K562 (cell line): ENCODE results near the gene RIIAD1. TPM values are rescaled to one million over a fixed set of nuclear protein-coding genes. Genes with fewer than 3 reads are reported as not detected.

Experiments
- BHLHE40 ChIP-seq: IDR thresholded peaks from 2 replicates; pipeline ENCODE4 v1.6.1; 2011; ENCODE audit warnings: low read length, improper control_type of control experiment
- BMI1 ChIP-seq: fragments of 150-350 bp; IDR thresholded peaks from 2 replicates; pipeline ENCODE4 v1.6.1; 2014; ENCODE audit warnings: low read length
- FOSL1 ChIP-seq: fragments of 200-800 bp; sonication (Bioruptor generic); conservative IDR thresholded peaks from 2 replicates; pipeline ENCODE4 v1.6.1; 2016; ENCODE audit warnings: missing genetic modification characterization, missing compliant biosample characterization
- FUS ChIP-seq: fragments of 200-400 bp; formaldehyde crosslinking; optimal IDR thresholded peaks from 2 replicates; pipeline ENCODE3; 2017; ENCODE audit warnings: low read depth, low read length
- HDAC2 ChIP-seq: fragments of 450-650 bp; IDR thresholded peaks from 2 replicates; pipeline ENCODE4 v1.6.1; 2016; ENCODE audit warnings: mild to moderate bottlenecking
- KDM1A ChIP-seq, 2 experiments: fragments of 450-650 bp; IDR thresholded peaks; 2 replicates each; pipeline ENCODE4 v1.6.1; 2016; ENCODE audit warnings: mild to moderate bottlenecking in 2 of 2
- MEF2D ChIP-seq: conservative IDR thresholded peaks from 2 replicates; pipeline ENCODE4 v1.6.1; 2016; ENCODE audit warnings: low read depth, missing genetic modification characterization, missing compliant biosample characterization
- MXI1 ChIP-seq: IDR thresholded peaks from 2 replicates; pipeline ENCODE4 v1.6.1; 2011; ENCODE audit warnings: low read depth, mild to moderate bottlenecking, improper control_type of control experiment, low read length
- NRF1 ChIP-seq, 2 experiments: fragments of 450-650 bp; IDR thresholded peaks in 1 of 2; conservative IDR thresholded peaks in 1 of 2; 2 replicates each; pipeline ENCODE4 v1.6.1; 2014; ENCODE audit warnings: mild to moderate bottlenecking in 2 of 2
- PML ChIP-seq: IDR thresholded peaks from 2 replicates; pipeline ENCODE4 v1.6.1; 2012; ENCODE audit warnings: low read length, inconsistent platforms
- POLR3A ChIP-seq: IDR thresholded peaks from 2 replicates; pipeline ENCODE4 v1.6.1; 2011; ENCODE audit warnings: borderline replicate concordance, mild to moderate bottlenecking, moderate library complexity; ENCODE audit not compliant: insufficient read length, insufficient read depth; ENCODE audit errors: extremely low read depth
- RBM17 ChIP-seq: fragments of 200-400 bp; formaldehyde crosslinking; IDR thresholded peaks from 2 replicates; pipeline ENCODE4 v1.6.1; 2017; ENCODE audit warnings: low read depth, mild to moderate bottlenecking, low read length, borderline replicate concordance
- SPI1 ChIP-seq: IDR thresholded peaks from 2 replicates; pipeline ENCODE4 v1.6.1; 2011; ENCODE audit warnings: low read depth, low read length, control low read depth, borderline replicate concordance
- ZNF780A ChIP-seq: fragments of 250-450 bp; sonication (Bioruptor Pico); IDR thresholded peaks from 2 replicates; pipeline ENCODE4 v1.5.0; 2021; ENCODE audit warnings: mild to moderate bottlenecking
- polyA plus RNA-seq, 8 experiments: library from polyadenylated mRNA; depleted of rRNA in 4 of 8; stranded (reverse) in 5 of 8; unstranded in 3 of 8; fragments of >200 nt; fragmentation: Nextera tagmentation in 2 of 8; fragmentation: Illumina TruSeq in 1 of 8; extraction: Ambion mirVana in 2 of 8; extraction: Trizol in 1 of 8; gene quantifications; 2 replicates each; pipeline versions ENCODE4 v1.2.1 to v1.2.3, GENCODE V29; 2011 to 2014; ENCODE audit warnings: inconsistent platforms in 1 of 8, missing spikeins in 1 of 8
- total RNA-seq, 7 experiments: library from RNA; depleted of rRNA in 6 of 7; stranded (reverse); fragments of >200 nt in 6 of 7; fragmentation: Illumina TruSeq in 2 of 7; extraction: Trizol in 2 of 7; gene quantifications; 2 replicates each; pipeline versions ENCODE4 v1.2.1 to v1.2.3, GENCODE V29; 2011 to 2021; ENCODE audit warnings: low replicate concordance in 1 of 7
- TF ChIP-seq, protein P1 (sequence below): fragments of 450-650 bp; IDR thresholded peaks from 2 replicates; pipeline ENCODE4 v1.6.1; 2018; ENCODE audit warnings: mild to moderate bottlenecking, low read depth; ENCODE audit not compliant: partially characterized antibody
- TF ChIP-seq, protein P2 (sequence below): sonication (generic); formaldehyde crosslinking; IDR thresholded peaks from 2 replicates; pipeline ENCODE4 v1.8.0; 2023; ENCODE audit warnings: mild to moderate bottlenecking, missing genetic modification reagents
- TF ChIP-seq, protein P3 (sequence below): sonication (generic); formaldehyde crosslinking; IDR thresholded peaks from 2 replicates; pipeline ENCODE4 v1.8.0; 2022; ENCODE audit warnings: mild to moderate bottlenecking, missing genetic modification reagents
- TF ChIP-seq, protein P4 (sequence below): fragments of 250-450 bp; sonication (Bioruptor Pico); IDR thresholded peaks from 2 replicates; pipeline ENCODE4 v1.8.0; 2022; ENCODE audit warnings: inconsistent platforms, mild to moderate bottlenecking, moderate library complexity, borderline replicate concordance
- TF ChIP-seq, protein P5 (sequence below), 2 experiments: fragments of 450-650 bp; IDR thresholded peaks; 2 replicates each; pipeline ENCODE4 v1.6.1; 2016

Gene RIIAD1
- total and polyA plus RNA-seq, 9 of the 15 experiments (the other 6 are each of a cell fraction or from before 2014, with no cell fraction given) = not detected

DNA sequence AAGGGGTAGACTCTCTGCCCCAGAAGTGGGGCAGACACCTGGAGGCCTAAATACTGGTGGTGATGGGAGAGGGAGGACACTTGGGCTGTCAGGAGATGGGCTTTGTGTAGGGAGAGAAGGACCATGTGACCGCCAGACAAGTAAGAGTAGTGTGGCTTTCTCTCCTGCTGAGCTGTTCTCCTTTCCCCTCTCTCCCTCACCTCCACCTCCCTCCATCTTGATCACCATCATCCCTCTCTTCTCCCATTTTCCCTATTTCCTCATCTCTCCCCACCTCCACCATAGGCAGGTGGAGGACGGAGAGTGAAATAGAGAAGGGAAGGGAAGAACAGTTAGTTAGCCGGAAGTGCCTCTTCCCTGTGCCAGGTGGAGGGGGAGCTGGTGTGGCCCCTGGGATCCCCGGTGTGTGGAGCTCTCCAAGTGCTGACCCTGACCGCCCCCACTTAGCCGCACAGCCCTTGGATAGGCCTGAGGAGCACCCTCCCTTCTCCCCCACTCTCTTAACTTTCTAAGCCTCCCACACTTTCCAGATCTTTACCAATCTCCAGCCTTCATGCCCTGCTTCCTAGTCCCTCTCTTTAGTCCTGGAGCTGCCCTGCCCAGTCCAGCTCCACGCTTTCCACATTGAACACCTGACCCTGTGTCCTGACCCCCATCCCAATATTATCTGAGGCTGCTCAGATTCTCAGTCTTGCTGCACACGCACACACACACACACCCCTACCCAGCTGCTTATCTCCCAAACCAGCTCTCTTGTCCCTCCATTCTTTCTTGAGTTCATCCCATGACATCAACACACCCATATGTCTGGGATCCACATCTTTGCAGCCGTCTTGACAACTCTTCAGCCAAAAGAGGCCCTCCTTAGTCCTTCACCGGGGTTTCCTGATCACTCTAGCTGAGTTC lies 6.2 kb upstream of the RIIAD1 start (continued):
- TF ChIP-seq HDAC2 (peak; percentile 90), ZNF780A (CRISPR knock-in tag) (no peak), MXI1 (no peak), FOSL1 (tag) (no peak), SPI1 (no peak), NRF1 (conservative IDR thresholded peaks at IDR 0.05 in 1 of 2, IDR thresholded peaks at IDR 0.05 in 1 of 2) (peak; percentile 36 to 49; a peak in 3 of 4 replicates), RBM17 (no peak), BMI1 (no peak), PML (peak; percentile 47; the same call in 1 of the 2 replicates), BHLHE40 (peak; percentile 67), FUS (no peak), MEF2D (tag) (no peak), POLR3A (no peak), KDM1A (IDR thresholded peaks at IDR 0.05) (peak; percentile 94 to 97)
- TF ChIP-seq, protein P1, sequence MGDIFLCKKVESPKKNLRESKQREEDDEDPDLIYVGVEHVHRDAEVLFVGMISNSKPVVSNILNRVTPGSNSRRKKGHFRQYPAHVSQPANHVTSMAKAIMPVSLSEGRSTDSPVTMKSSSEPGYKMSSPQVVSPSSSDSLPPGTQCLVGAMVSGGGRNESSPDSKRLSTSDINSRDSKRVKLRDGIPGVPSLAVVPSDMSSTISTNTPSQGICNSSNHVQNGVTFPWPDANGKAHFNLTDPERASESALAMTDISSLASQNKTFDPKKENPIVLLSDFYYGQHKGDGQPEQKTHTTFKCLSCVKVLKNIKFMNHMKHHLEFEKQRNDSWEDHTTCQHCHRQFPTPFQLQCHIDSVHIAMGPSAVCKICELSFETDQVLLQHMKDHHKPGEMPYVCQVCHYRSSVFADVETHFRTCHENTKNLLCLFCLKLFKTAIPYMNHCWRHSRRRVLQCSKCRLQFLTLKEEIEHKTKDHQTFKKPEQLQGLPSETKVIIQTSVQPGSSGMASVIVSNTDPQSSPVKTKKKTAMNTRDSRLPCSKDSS = no peak
- TF ChIP-seq, protein P2, sequence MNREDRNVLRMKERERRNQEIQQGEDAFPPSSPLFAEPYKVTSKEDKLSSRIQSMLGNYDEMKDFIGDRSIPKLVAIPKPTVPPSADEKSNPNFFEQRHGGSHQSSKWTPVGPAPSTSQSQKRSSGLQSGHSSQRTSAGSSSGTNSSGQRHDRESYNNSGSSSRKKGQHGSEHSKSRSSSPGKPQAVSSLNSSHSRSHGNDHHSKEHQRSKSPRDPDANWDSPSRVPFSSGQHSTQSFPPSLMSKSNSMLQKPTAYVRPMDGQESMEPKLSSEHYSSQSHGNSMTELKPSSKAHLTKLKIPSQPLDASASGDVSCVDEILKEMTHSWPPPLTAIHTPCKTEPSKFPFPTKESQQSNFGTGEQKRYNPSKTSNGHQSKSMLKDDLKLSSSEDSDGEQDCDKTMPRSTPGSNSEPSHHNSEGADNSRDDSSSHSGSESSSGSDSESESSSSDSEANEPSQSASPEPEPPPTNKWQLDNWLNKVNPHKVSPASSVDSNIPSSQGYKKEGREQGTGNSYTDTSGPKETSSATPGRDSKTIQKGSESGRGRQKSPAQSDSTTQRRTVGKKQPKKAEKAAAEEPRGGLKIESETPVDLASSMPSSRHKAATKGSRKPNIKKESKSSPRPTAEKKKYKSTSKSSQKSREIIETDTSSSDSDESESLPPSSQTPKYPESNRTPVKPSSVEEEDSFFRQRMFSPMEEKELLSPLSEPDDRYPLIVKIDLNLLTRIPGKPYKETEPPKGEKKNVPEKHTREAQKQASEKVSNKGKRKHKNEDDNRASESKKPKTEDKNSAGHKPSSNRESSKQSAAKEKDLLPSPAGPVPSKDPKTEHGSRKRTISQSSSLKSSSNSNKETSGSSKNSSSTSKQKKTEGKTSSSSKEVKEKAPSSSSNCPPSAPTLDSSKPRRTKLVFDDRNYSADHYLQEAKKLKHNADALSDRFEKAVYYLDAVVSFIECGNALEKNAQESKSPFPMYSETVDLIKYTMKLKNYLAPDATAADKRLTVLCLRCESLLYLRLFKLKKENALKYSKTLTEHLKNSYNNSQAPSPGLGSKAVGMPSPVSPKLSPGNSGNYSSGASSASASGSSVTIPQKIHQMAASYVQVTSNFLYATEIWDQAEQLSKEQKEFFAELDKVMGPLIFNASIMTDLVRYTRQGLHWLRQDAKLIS = no peak
- TF ChIP-seq, protein P3, sequence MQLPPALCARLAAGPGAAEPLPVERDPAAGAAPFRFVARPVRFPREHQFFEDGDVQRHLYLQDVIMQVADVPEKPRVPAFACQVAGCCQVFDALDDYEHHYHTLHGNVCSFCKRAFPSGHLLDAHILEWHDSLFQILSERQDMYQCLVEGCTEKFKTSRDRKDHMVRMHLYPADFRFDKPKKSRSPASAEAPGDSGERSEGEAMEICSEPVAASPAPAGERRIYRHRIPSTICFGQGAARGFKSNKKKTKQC (CRISPR knock-in tag) = no peak
- TF ChIP-seq, protein P4, sequence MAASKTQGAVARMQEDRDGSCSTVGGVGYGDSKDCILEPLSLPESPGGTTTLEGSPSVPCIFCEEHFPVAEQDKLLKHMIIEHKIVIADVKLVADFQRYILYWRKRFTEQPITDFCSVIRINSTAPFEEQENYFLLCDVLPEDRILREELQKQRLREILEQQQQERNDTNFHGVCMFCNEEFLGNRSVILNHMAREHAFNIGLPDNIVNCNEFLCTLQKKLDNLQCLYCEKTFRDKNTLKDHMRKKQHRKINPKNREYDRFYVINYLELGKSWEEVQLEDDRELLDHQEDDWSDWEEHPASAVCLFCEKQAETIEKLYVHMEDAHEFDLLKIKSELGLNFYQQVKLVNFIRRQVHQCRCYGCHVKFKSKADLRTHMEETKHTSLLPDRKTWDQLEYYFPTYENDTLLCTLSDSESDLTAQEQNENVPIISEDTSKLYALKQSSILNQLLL (CRISPR knock-in tag) = no peak
- TF ChIP-seq, protein P5, sequence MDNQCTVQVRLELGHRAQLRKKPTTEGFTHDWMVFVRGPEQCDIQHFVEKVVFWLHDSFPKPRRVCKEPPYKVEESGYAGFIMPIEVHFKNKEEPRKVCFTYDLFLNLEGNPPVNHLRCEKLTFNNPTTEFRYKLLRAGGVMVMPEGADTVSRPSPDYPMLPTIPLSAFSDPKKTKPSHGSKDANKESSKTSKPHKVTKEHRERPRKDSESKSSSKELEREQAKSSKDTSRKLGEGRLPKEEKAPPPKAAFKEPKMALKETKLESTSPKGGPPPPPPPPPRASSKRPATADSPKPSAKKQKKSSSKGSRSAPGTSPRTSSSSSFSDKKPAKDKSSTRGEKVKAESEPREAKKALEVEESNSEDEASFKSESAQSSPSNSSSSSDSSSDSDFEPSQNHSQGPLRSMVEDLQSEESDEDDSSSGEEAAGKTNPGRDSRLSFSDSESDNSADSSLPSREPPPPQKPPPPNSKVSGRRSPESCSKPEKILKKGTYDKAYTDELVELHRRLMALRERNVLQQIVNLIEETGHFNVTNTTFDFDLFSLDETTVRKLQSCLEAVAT (IDR thresholded peaks at IDR 0.05) = peak in 1 of 2 experiments; percentile 55; a peak in 2 of 4 replicates
